Activated T-helper 1 cell treated with Interleukin-2 at 50 U/mL for 16 hours (primary cell): ENCODE results near the gene AQP4.

Experiments used
- DNase-seq: peaks from one replicate; pipeline ENCODE4 v3.0.0-alpha.2; 2020; ENCODE audit warnings: low read depth

AQP4 gene

DNA sequence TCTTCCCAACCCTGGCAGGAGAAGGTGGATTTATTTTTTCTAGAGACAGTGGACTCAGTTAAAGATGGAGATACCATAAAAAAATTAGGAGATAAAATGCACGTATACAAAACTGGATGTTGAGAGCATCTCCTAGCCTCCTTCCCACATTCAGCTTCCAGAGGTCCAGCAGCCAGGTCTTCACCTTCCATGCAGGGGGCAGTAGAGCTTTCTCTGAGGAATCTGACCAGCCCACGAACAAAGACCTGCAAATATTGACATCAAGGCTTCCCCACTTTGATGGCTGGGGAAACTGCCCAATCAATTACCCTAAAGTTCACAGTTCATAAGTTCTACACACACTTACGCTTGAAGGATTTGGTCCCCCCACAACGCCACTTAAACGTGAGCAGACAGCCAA lies 24.5 kb downstream of the AQP4 start:
- no peak for DNase-seq

DNA sequence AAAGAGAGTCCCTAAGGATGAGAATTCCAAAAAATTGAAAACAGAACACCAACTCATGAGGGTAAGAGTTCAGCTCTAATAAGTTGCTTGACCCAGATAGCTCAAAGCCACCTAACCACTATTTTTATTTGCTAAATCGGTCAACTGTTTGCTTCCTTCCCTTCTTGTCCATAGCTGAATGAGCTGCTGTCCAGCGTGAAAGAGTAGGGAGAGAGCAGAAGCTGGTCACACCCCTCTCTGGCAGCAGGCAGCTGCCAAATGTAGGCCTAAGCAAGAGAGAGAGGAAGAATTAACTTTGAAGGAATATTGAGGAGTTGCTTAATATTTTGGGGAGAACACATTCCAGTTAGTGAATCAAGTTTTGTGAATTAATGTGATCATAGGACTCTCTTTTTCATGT lies 25.9 kb downstream of the AQP4 start:
- no peak for DNase-seq

DNA sequence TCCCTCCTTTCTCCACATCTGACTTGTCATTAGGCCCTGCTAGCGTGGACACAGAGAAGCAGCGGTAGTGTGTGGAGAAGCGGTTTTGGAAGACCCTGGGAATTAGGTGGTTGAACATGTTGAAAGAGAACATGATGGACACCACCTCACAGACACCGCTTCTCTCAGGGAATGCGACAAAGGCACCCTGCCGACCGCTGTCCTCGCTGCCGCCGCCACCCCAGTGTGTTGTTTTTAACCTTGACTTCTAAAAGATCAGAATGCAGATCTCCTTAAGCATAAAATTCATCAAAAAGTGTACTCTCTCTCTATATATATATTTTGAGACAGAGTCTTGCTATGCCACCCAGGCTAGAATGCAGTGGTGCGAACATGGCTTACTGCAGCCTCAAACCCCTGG lies 33.2 kb downstream of the AQP4 start:
- DNase-seq = no peak

DNA sequence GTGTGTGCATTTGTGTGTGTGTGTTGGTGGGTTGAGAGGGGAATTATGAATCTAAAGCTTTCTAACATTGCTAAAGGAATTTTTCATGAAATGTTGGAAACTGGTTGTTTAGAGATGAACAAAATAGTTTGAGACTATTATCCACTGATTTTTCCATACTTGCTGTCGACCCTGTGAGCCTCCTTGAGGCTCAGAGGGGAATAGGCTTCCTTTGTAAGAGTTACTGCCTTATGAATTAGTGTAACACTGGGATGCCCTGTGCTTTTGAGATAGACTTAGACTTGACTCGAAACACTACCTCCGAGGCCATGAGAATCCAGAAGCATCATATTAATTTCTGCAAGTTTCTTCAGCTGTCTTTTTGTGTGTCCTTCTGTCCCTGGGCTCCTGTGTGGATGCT lies 37.9 kb downstream of the AQP4 start:
- no peak for DNase-seq

DNA sequence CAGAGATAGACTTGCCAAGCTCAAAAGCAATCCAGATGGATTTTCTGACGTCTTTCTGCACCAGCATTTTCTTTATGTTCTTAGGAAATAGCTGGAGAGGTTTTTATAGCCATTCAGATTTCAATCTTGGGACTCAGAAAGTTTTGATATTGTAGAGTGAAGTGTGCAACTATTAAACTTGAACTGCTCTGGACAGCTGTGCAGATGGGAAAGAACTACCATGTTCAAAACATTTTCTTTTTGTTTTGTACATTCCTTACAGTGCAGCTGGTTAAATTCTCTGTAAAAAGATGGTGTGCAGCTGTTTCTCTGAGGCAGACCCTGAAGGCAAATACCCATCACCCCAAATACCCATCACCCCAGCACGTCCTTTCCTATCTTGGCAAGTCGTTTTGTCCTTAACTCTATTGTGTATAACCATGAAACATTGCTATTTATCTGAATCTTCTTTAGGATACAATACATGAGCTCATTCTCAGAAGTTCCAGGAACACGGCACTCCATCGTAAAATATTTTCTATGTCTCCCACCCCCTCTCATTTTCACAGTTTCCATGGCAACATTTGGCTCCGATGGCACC lies 38.8 kb downstream of the AQP4 start:
- DNase-seq = no peak

DNA sequence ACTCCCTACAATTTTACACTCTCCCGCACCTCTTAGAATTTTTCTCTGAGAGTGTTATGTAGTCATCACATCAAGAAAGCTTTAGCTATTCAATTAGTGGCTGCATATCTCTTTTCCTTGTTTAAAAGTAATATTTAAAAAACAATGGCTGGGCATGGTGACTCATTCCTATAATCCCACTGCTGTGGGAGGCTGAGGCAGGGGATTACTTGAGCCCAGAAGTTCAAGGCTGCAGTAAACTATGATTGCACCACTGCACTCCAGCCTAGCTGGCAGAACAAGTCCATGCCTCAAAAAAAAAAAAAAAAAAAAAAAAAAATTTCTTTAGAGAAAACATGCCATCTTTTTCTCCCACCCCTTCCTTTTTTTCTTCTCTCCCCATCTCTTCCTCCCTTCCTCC lies 44.3 kb downstream of the AQP4 start:
- no peak for DNase-seq

DNA sequence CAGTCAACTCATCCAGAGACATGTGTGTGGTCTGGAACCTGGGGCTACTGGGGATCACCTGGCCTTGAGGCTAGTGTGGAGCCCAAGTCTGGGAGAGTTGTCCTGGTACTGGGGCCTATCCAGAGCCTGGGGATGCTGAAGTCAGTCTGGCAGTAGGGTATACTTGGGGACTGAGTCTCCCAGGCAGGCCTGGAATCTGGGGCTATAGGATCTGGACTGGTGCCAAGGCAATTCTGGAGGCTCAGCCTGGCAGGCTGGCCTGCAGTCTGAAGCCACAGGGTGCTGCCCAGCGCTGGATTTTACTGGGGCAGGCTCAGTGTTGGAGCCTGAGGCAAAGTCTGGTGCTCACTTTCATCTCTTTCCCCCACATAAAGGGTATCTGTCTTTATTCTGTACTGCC lies 46.5 kb downstream of the AQP4 start:
- DNase-seq = no peak

DNA sequence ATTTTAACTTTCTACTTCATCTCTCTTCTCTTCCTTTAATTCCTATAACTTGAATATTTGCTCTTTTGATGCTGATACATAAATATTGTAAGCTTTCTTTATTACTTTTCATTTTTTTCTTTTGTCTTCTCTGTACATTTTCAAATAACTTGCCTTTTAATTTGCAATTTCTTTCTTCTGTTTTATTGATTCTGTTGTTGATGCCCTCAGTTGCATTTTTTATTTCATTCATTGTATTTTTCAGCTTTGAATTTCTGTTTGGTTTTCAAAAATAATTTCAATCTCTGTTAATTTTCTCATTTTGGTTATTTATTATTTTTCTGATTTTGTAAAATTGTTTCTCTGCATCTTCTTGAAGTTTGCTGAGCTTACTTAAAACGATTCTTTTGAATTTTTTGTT lies 47.0 kb downstream of the AQP4 start:
- DNase-seq = no peak

DNA sequence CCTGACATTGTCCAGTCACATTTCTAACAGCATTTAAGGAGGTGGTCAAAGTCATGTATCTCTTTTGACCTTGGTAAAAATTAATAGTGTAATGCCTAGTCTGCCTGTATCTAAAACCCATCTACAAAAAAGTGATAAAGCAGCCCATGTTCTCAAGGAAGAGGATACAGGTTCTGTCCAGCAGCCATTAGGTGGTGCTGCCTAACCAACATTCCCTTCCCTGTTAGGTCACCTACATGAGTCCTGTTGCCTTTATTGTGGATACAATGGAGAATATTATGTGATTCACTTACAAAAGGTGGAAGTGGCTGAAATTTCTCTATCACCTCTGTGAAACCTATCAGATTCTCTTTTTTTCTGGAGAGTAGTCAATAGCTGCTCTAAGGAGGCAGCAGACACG lies 52.5 kb downstream of the AQP4 start:
- DNase-seq = no peak

DNA sequence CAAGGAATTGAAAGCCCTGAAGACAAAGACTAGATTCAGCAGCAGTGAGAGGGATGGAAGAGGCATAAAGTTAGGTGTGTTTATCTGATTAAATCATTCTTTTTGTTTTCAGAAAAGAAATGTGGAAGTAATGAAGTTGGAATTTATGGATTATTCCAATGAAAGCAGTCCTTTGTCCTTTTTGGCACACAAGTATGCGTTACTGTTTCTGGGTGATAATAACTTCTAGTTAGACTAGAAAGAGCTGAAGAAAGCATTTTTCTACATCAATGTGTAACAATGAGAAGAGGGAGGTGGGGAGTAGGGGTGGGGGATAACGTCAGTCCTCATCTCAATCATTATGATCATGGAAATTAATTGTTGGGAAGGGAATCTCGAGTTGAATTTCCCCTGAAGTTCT lies 53.0 kb downstream of the AQP4 start:
- no peak for DNase-seq

DNA sequence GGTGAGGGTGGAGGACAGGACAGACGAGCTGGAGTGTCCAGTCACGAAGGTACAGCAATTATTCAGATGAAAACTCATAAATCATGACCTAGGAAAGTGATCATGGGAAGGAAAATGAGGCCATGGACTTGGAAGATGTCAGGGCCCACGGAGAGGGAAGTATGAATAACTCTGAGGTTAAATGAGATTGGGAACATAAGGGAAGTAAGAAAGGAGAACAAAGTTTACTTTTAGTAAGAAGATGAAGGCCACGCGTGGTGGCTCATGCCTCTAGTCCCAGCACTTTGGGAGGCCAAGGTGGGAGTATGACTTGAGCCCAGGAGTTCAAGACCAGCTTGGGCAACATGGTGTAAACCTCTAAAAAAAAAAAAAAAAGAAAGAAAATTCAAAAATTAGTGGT lies 56.2 kb downstream of the AQP4 start:
- no peak for DNase-seq

DNA sequence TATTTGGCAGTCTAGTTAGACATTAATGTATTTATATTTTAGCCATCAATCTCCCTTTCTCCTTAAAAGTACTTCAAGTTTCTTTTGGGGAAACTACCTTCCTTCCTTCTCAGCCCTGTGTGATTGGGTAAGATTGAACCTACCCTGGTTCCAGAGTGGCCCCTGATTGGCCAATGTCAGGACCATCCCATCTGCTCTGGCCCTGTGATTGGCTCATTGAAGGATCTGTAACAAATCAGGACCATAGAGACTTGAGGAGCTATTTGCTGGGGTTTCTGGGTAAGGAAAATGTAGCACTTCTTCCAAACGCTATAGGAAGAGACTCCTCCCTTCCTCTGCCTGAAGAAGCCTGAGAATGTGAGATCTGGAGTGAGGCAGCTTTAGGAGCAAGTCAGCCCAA lies 59.3 kb downstream of the AQP4 start:
- no peak for DNase-seq

DNA sequence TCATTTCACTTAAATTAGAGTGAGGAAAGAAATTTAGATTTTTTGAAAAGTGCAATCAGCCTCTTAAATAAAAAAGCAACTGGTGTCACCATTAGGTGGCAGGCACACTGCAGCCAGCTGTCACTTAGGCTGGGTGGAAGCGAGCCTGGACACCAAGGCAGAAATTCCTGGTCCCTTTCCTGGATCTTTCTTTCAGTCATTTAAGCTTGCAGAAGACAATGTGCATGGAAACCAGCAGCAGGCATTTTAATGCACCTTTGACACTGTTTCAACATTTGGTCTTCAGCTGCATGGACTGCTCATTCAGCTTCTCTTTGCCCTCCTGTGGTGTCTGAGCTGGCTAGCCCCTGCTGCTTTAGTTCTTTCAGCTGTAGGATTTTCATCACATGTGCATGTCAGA lies 61.0 kb downstream of the AQP4 start:
- no peak for DNase-seq

DNA sequence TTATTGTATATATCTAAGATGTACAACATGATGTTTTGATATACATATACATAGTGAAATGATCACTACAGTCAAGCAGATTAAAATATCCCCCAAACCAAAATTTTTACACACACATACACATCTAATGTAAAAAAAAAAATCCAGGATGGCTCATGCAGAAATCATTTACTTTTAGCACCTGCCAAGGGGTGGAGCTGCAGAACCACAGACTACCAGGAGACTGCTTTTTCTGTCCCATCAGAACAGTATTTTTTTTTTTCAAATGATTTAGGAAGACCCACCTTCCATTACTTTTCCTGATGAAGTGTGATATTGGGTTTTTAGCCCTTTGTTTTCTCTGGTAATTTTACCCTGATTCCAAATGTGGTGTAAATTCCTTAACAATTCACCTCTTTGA lies 61.9 kb downstream of the AQP4 start:
- DNase-seq = no peak

DNA sequence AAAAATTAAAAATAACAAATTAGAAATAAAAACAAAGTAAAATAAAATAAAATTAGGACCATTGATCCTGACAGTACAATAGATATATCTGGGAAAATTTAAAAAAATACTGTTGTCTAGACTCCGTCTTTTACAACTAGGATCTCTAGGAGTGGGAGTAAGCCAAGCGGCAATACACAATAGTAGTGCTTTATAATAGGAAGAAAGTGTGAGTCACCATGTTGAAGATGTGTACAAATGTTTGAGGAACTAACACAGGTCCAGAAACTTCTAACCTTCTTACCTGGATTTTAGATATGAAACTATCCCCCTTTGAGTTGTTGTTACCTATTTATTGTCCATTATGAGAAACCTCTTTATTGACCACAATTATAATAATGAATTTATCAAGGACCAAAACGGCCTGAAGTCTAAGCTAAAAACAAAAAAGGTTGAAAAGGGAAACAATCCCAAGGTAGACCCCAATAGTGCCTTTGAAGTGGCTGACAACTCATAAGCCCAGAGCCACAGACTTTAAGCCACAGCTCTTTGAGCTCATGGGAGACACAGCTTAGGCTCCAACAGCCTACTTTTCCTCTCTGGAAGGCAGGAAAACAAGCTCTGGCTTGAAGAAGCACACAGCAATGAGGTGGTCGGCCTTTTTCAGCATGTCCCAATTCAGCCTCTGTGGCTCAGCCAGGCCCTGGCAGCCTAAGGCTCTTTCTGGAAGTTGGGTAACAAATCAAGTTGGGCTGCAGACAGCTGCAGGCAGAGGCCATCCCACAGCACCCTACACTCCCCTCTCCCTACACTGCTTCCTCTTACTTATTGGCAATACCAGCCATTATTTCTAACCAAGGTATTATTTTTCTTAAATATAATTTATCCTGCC lies 62.9 kb downstream of the AQP4 start:
- DNase-seq = no peak
